Nephron progenitor cell (in vitro differentiated cells): Measurements from ENCODE around the gene ANTXR1.
A peak's percentile ranks its signal among the peaks of the same experiment; 100 is the strongest.

Source experiments
- DNase-seq: peaks from one replicate; pipeline ENCODE4 v3.0.0; 2021
- H3K27ac Mint-ChIP-seq: 2 replicates; pipeline ENCODE4 v1.8.0; 2021; ENCODE audit warnings: mild to moderate bottlenecking, moderate library complexity, mixed read lengths
- H3K27me3 Mint-ChIP-seq: 2 replicates; pipeline ENCODE4 v1.8.0; 2021; ENCODE audit warnings: mild to moderate bottlenecking, low read depth, mixed read lengths; ENCODE audit not compliant: poor library complexity
- H3K36me3 Mint-ChIP-seq: 2 replicates; pipeline ENCODE4 v1.8.0; 2021; ENCODE audit warnings: low read depth, mixed read lengths
- H3K4me1 Mint-ChIP-seq: 2 replicates; pipeline ENCODE4 v1.8.0; 2021; ENCODE audit warnings: mixed read lengths
- H3K4me3 Mint-ChIP-seq: 2 replicates; pipeline ENCODE4 v1.8.0; 2021; ENCODE audit warnings: mild to moderate bottlenecking, moderate library complexity, mixed read lengths
- H3K9me3 Mint-ChIP-seq: 2 replicates; pipeline ENCODE4 v1.8.0; 2021; ENCODE audit warnings: mild to moderate bottlenecking, moderate library complexity, mixed read lengths
- CTCF ChIP-seq: fragments of 200-600 bp; sonication (generic); IDR thresholded peaks from 2 replicates; pipeline ENCODE4 v1.5.0; 2021; ENCODE audit warnings: antibody characterized with exemption

ANTXR1 gene

GRCh38 chr2:69031466-69031865 lies 18.5 kb downstream of the ANTXR1 start:
- Mint-ChIP-seq H3K4me1 (peaks cover 30% of the 10 kb centered on the region), H3K36me3 (peaks cover 25% of the 10 kb centered on the region), H3K27me3 (no peaks in the 10 kb centered on the region), H3K4me3 (no peak overlapping the region), H3K27ac (peak overlapping the region; percentile 84), H3K9me3 (peaks cover 15% of the 10 kb centered on the region)
- no peak for DNase-seq
- no peak for TF ChIP-seq CTCF

- Mint-ChIP-seq H3K9me3 (peaks cover 6% of the 10 kb centered on the region), H3K27ac (no peak overlapping the region), H3K27me3 (no peaks in the 10 kb centered on the region), H3K36me3 (peaks cover 24% of the 10 kb centered on the region), H3K4me3 (peak overlapping the region; percentile 6), H3K4me1 (peaks cover 30% of the 10 kb centered on the region)
- DNase-seq: no peak
- no peak for TF ChIP-seq CTCF
Measured at GRCh38 chr2:69032336-69032735, 19.4 kb downstream of the ANTXR1 start.

GRCh38 chr2:69033461-69034095 lies 20.6 kb downstream of the ANTXR1 start:
- H3K27ac Mint-ChIP-seq: no peak overlapping the region
- H3K9me3 Mint-ChIP-seq: no peaks in the 10 kb centered on the region
- H3K27me3 Mint-ChIP-seq: peaks cover 2% of the 10 kb centered on the region
- H3K4me1 Mint-ChIP-seq: peaks cover 30% of the 10 kb centered on the region
- no peak overlapping the region for H3K4me3 Mint-ChIP-seq
- peaks cover 16% of the 10 kb centered on the region for H3K36me3 Mint-ChIP-seq
- no peak for DNase-seq
- no peak for TF ChIP-seq CTCF

- H3K4me3 Mint-ChIP-seq: no peak overlapping the region
- H3K27ac Mint-ChIP-seq: no peak overlapping the region
- DNase-seq: no peak
- H3K9me3 Mint-ChIP-seq: no peaks in the 10 kb centered on the region
- H3K27me3 Mint-ChIP-seq: peaks cover 2% of the 10 kb centered on the region
- peaks cover 30% of the 10 kb centered on the region for H3K4me1 Mint-ChIP-seq
- no peak for TF ChIP-seq CTCF
- H3K36me3 Mint-ChIP-seq: peaks cover 14% of the 10 kb centered on the region
Measured at GRCh38 chr2:69034122-69034521, 21.1 kb downstream of the ANTXR1 start.

- TF ChIP-seq CTCF: no peak
- Mint-ChIP-seq H3K9me3 (no peaks in the 10 kb centered on the region), H3K27me3 (peaks cover 2% of the 10 kb centered on the region), H3K36me3 (peaks cover 19% of the 10 kb centered on the region), H3K4me1 (peaks cover 30% of the 10 kb centered on the region), H3K4me3 (no peak overlapping the region), H3K27ac (no peak overlapping the region)
- DNase-seq: no peak
Measured at GRCh38 chr2:69034845-69035244, 21.9 kb downstream of the ANTXR1 start.

GRCh38 chr2:69036926-69037325 lies 23.9 kb downstream of the ANTXR1 start:
- Mint-ChIP-seq H3K4me3 (no peak overlapping the region), H3K36me3 (peaks cover 39% of the 10 kb centered on the region), H3K9me3 (no peaks in the 10 kb centered on the region), H3K4me1 (peaks cover 21% of the 10 kb centered on the region), H3K27me3 (peaks cover 2% of the 10 kb centered on the region), H3K27ac (no peak overlapping the region)
- TF ChIP-seq CTCF: no peak
- no peak for DNase-seq
